Kidney glomerular epithelial cell (primary cell): Measurements from ENCODE around the gene WDR49.

Source experiments
- DNase-seq: peaks from one replicate; lab custom pipeline; 2025; lab: John Stamatoyannopoulos, UW

WDR49 gene

GRCh38 chr3:167487556-167487955, 166.2 kb downstream of the WDR49 start:
- DNase-seq: no peak

GRCh38 chr3:167484551-167484950, 169.2 kb downstream of the WDR49 start:
- DNase-seq: no peak

DNA sequence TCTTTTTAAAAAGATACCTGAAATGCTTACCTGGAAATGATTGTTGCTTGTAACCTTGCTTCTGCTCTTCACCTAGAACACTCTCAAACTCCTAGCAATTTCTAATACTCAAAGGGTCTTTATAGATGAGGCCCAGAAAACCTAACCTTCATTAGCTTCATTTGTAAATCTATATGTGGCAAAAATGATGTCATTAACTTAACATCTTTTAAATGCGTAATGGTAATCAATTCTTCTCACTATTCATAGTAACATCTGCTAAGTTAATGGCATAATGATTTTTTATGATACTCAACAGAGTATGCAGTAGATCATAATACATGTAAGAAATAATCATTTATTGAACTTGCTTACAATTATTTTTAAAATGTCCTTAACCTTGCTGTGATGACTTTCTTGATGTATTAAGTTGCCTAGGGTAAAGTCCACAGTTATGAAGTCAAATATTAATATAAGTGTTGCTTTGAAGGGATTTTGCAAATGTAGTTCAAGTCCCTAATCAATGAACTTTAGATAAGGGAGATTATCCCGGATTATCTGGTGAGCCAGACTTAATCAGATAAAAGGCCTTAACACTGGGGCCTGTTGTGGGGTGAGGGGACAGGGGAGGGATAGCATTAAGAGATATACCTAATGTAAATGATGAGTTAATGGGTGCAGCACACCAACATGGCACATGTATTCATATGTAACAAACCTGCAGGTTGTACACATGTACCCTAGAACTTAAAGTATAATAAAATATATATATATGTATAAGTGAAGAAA, 169.8 kb downstream of the WDR49 start:
- DNase-seq: no peak

- no peak for DNase-seq
These were observed 172.6 kb downstream of the WDR49 start for GRCh38 chr3:167481164-167481563.

- no peak for DNase-seq
These were observed 173.0 kb downstream of the WDR49 start for GRCh38 chr3:167480748-167481147.

DNA sequence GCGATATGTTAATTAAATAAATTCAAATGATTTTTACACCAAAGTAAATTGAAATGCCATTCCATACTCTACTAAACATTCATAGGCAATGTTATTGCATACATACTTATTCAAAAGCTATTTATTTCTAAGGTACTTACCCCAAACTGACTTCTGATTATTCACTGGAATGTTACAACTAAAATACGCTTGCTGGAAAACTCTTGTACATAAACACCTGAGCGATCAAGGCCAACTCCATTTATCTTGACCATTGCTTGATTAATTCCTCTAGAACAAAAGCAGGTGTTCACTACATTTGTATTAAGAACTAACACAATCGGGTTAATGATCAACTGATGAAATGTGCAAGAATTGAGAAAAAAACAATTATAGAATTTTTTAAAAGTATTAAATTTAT, 179.9 kb downstream of the WDR49 start, which contains the start of gene SERPINI2:
Gene SERPINI2 (minus strand): TSS at position 180 of the 400 bp plus-strand sequence. CDS start 2,208 bp downstream, outside the sequence.
- no peak for DNase-seq

DNA sequence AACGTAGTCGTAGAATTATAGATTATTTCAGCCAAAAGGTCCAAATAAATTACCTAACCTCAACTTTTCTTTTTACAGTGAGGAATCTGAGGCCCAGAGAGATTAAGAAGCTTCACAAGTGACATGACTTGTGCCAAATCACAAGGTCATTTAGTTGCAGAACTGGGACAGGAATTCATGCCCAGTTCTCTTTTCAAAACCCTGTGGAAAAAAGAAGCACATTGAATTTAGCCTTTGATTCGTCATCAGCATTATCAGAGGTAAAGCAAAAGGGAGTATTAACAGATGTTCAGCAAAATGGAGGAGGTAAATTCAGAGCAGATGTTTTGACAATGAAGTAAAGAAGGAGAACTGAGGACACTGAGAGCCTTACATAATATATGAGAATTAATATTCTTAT, 184.4 kb downstream of the WDR49 start:
- no peak for DNase-seq

DNA sequence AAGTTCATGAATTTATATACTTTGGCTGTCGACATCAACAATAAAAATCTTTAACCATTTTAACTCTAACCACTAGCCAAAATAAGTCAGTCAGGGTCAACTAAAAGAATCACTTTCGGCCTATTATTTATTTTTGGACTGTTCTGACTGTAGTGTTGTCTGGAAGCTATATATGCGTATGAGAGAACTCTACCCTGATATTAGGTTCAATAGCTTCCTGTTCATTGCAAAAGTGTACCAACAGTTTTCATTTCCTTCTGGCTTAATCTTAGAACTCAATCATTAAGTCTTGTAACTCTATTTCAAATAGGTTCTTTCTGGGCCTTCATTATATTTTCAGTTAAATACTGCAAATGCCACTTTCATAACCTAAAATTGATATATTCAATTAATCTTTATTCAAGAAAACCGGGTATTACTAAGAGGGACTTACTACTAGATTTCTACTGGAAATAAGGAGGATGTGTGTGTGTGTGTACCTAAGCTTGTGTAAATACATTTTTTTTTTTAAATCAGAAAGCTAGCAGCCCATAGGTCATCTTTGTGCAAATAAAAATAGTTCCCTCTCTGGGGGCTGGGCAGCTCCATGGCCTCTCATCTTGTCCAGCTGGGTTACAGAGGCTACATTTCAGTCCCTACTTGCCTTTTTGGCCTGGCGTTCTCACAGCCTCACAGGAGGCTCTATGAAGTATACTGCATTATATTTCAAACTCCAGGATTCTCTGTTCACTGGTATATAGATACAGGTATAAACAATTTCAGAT, 185.7 kb downstream of the WDR49 start:
- no peak for DNase-seq

GRCh38 chr3:167466966-167467365, 186.8 kb downstream of the WDR49 start:
- DNase-seq: no peak

GRCh38 chr3:167456157-167456799, 197.5 kb downstream of the WDR49 start:
- DNase-seq: no peak

- DNase-seq: no peak
These were observed 199.9 kb downstream of the WDR49 start for GRCh38 chr3:167453815-167454214.

DNA sequence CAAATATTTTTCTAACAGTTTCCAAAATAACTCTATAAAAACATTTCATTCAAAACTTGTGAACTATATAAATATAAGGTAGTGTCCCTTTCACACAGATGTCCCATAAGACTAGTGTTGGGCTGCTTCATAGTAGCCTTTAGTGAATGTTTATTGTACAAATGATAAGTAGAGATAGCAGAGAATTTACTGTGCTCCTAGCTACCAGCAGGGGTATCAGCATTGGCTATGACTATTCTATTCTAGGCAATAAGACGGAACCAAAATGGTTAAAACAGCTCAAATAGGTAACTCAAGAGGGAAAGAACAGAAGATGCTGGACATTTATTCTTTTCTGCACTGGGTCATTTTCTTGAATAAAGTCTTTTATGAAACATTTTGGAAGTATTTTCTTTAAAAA, 202.5 kb downstream of the WDR49 start:
- DNase-seq: no peak

DNA sequence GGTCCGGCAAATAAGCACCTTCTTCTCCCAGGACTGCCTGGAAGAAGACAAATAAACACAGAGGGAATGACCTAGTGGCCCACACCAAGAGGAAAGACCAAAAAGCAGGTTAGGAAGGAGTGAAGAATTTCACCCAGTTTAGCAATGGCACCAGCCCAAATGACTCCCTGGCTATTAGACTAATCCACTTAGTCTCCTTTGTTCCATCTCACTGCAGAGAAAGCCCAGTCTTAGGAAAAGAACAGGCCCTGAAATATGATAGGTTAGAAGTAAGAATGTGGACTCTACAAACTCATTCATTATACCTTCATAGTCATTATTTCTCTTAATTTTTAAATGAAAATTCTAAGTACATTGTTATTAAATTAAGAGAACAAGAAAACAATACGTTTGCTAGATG, 203.1 kb downstream of the WDR49 start:
- no peak for DNase-seq

DNA sequence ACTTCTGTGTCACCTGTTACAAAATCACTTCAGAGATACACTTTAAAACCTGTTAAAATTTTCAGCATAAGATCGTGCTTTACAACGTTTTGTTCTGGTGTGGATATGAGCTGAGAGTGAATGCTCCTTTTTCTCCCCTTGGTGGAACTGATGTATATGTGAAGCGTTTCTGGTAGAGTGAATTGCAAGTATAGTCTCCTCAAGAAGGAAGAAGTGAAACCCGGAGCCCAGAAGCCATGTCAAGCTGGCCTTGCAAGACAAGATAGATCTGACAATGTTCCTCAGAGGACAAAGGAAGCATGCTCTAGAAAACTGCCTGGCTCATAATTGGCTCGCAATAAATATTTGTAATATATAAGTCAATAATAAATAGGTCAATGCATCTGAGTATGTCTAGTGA, 203.5 kb downstream of the WDR49 start:
- no peak for DNase-seq

DNA sequence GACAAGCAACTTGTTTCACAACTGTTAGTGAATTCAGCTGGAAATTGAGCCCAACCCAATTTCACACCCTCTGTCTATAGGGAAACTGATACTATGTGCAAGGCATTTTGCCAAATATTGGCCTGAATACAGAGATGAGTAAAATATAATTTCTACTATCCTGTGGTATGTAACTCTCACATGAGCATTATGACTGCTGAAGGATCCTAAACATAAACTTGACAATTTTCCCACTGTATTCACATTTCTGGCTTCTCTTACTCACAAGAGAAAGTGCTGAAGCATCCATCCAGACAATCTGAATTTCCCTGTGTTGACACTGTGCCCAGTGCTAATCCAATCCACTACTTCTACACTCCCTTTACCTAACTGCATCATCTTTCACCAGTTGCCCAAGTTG, 208.3 kb downstream of the WDR49 start:
- no peak for DNase-seq

DNA sequence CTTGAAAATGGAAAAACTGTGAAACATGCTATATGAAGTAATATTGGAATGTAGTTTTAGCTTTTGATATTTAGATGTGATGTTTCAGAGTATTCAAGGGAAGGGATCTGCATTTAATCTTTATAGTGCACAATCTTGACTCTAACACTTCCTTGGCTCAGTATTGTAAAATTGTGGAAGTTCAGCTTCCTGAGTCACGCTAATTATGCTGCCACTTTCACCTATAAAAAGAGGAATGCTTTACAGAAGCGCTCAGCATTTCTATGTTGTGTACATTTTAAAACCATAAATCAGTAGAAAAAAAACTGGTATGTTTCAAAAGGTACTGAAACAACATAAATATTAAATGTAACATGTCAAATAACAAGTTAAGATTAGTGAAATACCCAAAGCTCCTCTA, 212.5 kb downstream of the WDR49 start:
- no peak for DNase-seq

GRCh38 chr3:167437428-167438139, 216.2 kb downstream of the WDR49 start:
- DNase-seq: no peak
